IPS DF 6.9 (cell line): ENCODE data around the gene ENPP5.

ENCODE experiments used
- DNase-seq: peaks from one replicate; pipeline ENCODE4 v3.0.0-alpha.2; 2013; ENCODE audit warnings: low read depth, low spot score
- H3K27ac ChIP-seq: one replicate; pipeline ENCODE4 v1.5.1; 2013; ENCODE audit warnings: low read length, control low read depth
- H3K27me3 ChIP-seq: 2 replicates; pipeline ENCODE4 v1.6.1; 2013; ENCODE audit warnings: mild to moderate bottlenecking, low read length; ENCODE audit not compliant: control insufficient read depth, insufficient read depth
- H3K36me3 ChIP-seq: 2 replicates; pipeline ENCODE4 v1.6.1; 2013; ENCODE audit warnings: low read length; ENCODE audit not compliant: control insufficient read depth, insufficient read depth
- H3K4me1 ChIP-seq: 2 replicates; pipeline ENCODE4 v1.6.1; 2013; ENCODE audit warnings: low read length; ENCODE audit not compliant: control insufficient read depth, insufficient read depth
- H3K4me3 ChIP-seq: 2 replicates; pipeline ENCODE4 v1.5.1; 2013; ENCODE audit warnings: mild to moderate bottlenecking, low read length
- H3K9me3 ChIP-seq: 2 replicates; pipeline ENCODE4 v1.6.1; 2013; ENCODE audit warnings: low read length, inconsistent platforms; ENCODE audit not compliant: control insufficient read depth, insufficient read depth
- WGBS: extraction: QIAGEN DNeasy Blood & Tissue Kit; methylation state at CpG from one replicate; pipeline ENCODE4 v1.1.7; 2013; ENCODE audit warnings: mixed read lengths, missing lambda C conversion rate; ENCODE audit not compliant: insufficient read length, insufficient coverage; 5-methylcytosine and 5-hydroxymethylcytosine counted together

The ENPP5 gene

DNA sequence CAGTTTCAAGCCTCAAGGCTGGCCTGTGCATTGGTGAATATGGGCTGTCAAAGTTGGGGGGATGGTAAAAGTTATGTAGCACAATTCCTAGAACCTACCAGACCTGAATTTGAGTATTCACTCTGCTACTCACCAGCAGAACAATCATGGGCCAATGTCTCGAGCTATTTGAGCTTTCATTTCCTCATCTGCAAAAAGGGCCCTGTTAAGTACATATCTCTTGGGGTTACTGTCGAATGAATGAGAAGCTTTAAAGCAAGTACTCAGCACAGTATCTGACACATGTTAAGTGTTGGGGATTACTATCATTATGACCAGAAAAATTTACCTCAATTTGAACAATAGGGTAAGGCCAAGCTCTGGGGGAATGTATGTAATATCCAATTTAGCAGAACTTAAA is 54.5 kb downstream of the ENPP5 start:
- no peaks in the 10 kb centered on the region for H3K4me1 ChIP-seq
- WGBS = no CpG with 5 or more reads among the region's 2 CpGs

DNA sequence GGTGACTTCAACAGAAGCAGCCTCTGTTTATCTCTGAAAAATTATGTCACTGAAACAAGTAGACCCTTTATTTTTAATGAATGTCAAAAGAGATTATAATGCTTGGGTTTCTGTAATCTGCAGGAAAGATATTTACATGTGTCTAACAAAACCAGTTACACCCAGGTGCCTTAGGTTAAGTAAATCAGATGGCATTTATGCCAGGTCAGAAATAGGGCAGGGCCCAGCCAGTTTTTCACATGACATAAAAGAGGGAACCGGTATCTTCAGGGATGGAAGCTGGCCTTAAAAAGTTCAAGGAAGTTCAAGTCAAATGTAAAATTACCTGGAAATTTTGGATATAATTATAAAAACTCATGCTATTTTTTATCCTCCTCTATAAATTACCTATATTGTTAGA is 55.1 kb downstream of the ENPP5 start:
- no peak overlapping the region for H3K27ac ChIP-seq
- no peaks in the 10 kb centered on the region for H3K27me3 ChIP-seq
- DNase-seq = no peak
- no peaks in the 10 kb centered on the region; the same call in 1 of the 2 replicates for H3K9me3 ChIP-seq
- H3K4me1 ChIP-seq = no peaks in the 10 kb centered on the region
- no CpG with 5 or more reads among the region's 1 CpG for WGBS
- H3K36me3 ChIP-seq = no peaks in the 10 kb centered on the region
- H3K4me3 ChIP-seq = no peak overlapping the region

More for the DNA sequence above, 54.5 kb downstream of the ENPP5 start:
- H3K4me3 ChIP-seq = no peak overlapping the region
- H3K9me3 ChIP-seq = no peaks in the 10 kb centered on the region; the same call in 1 of the 2 replicates
- DNase-seq = no peak
- H3K27ac ChIP-seq = no peak overlapping the region
- no peaks in the 10 kb centered on the region for H3K36me3 ChIP-seq
- H3K27me3 ChIP-seq = no peaks in the 10 kb centered on the region

DNA sequence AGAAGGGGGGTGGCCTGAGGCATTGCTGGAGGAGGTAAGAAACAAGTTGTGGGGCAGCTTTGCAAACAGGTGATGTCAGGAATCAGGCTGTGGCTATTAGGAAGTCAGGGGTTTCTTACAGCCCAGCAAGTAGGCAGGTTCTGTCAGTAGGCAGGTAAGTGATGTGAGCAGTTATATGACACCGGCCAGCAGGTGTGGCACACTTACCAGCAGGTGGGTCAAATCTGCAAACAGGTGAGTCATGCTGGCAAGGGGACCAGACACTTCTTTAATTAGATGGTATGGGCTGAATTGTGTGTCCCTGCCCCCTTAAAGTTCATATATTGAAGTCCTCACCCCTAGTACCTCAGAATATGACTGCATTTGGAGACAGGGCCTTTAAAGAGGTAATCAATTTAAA is 57.4 kb downstream of the ENPP5 start:
- Histone ChIP-seq H3K27me3 (no peaks in the 10 kb centered on the region), H3K9me3 (no peaks in the 10 kb centered on the region), H3K4me1 (no peaks in the 10 kb centered on the region), H3K4me3 (no peak overlapping the region), H3K36me3 (no peaks in the 10 kb centered on the region), H3K27ac (no peak overlapping the region)
- no CpG with 5 or more reads among the region's 1 CpG for WGBS
- DNase-seq = no peak
